UCSD-AML1 (cell line): ENCODE data around the gene IQUB.
"Not testable (repeated sequence)": the region's sequence is repeated elsewhere in the genome, so short reads cannot be mapped to it uniquely, and the experiment has no call there.

ENCODE experiments used
- DNase-seq: peaks from one replicate; lab custom pipeline; 2025; ENCODE audit not compliant: unreplicated experiment; lab: John Stamatoyannopoulos, UW

IQUB gene

GRCh38 chr7:123548406-123548805 lies 14.0 kb upstream of the IQUB start:
- no peak for DNase-seq

- DNase-seq = no peak
Measured at GRCh38 chr7:123539871-123540270, 5.5 kb upstream of the IQUB start.

- DNase-seq = no peak
Measured at GRCh38 chr7:123538897-123539296, 4.5 kb upstream of the IQUB start.

GRCh38 chr7:123538189-123538714 lies 3.9 kb upstream of the IQUB start:
- DNase-seq = no peak

- no peak for DNase-seq
Measured at GRCh38 chr7:123537026-123537642, 2.7 kb upstream of the IQUB start.

GRCh38 chr7:123535517-123535916 lies 1.1 kb upstream of the IQUB start:
- no peak for DNase-seq

GRCh38 chr7:123533929-123534382 lies 439 bp downstream of the IQUB start:
- DNase-seq = no peak

GRCh38 chr7:123533553-123533917 lies 860 bp downstream of the IQUB start:
- no peak for DNase-seq

- peak; percentile 38 for DNase-seq
Measured at GRCh38 chr7:123532788-123533552, 1.4 kb downstream of the IQUB start.

- DNase-seq = not testable (repeated sequence)
Measured at GRCh38 chr7:123532343-123532742, 2.1 kb downstream of the IQUB start.

GRCh38 chr7:123530035-123530591 lies 4.3 kb downstream of the IQUB start:
- DNase-seq = not testable (repeated sequence)

- DNase-seq = no peak
Measured at GRCh38 chr7:123528265-123528664, 6.1 kb downstream of the IQUB start.

- DNase-seq = not testable (repeated sequence)
Measured at GRCh38 chr7:123527712-123528225, 6.6 kb downstream of the IQUB start.

GRCh38 chr7:123526533-123526932 lies 7.9 kb downstream of the IQUB start:
- not testable (repeated sequence) for DNase-seq

GRCh38 chr7:123522066-123522465 lies 12.3 kb downstream of the IQUB start:
- no peak for DNase-seq

- no peak for DNase-seq
Measured at GRCh38 chr7:123505221-123505620, 29.2 kb downstream of the IQUB start.

GRCh38 chr7:123502201-123502600 lies 32.2 kb downstream of the IQUB start:
- DNase-seq = no peak

- no peak for DNase-seq
Measured at GRCh38 chr7:123500878-123501489, 33.4 kb downstream of the IQUB start.

GRCh38 chr7:123499211-123499970 lies 35.0 kb downstream of the IQUB start:
- no peak for DNase-seq

GRCh38 chr7:123498601-123499000 lies 35.8 kb downstream of the IQUB start:
- DNase-seq = no peak

- DNase-seq = no peak
Measured at GRCh38 chr7:123498031-123498430, 36.4 kb downstream of the IQUB start.
